ENCODE measurements around the gene SLC7A5. TPM values are rescaled to one million over a fixed set of nuclear protein-coding genes. Genes with fewer than 3 reads are reported as not detected.
A peak's percentile ranks its signal among the peaks of the same experiment; 100 is the strongest.

SLC7A5 gene
- total and polyA plus RNA-seq, 2 of the 13 experiments (the other 11 are each of a cell fraction or from before 2014, with no cell fraction given) = 79.6 to 155 TPM

- 0 out of 2 replicates have a peak, but pooled peaks have one; percentile 13 for TF ChIP-seq ZNF280D (CRISPR knock-in tag; IDR thresholded peaks at IDR 0.05)
- TF ChIP-seq ZNF225 (CRISPR knock-in tag; IDR thresholded peaks at IDR 0.05) = no peak
- TF ChIP-seq KLF11 (CRISPR knock-in tag; IDR thresholded peaks at IDR 0.05) = 0 out of 2 replicates have a peak, but pooled peaks have one; percentile 74
- no peak for TF ChIP-seq SIX1 (CRISPR knock-in tag; IDR thresholded peaks at IDR 0.05; ENCODE audit: borderline replicate concordance)
- no peak for TF ChIP-seq SAFB2 (CRISPR knock-in tag; IDR thresholded peaks at IDR 0.05; ENCODE audit: borderline replicate concordance, low read depth)
- 0 out of 2 replicates have a peak, but pooled peaks have one; percentile 16 for TF ChIP-seq ZNF546 (CRISPR knock-in tag; conservative IDR thresholded peaks at IDR 0.05)
- no peak for TF ChIP-seq ZNF33B (CRISPR knock-in tag; IDR thresholded peaks at IDR 0.05)
- TF ChIP-seq MBD4 (IDR thresholded peaks at IDR 0.05; ENCODE audit: borderline replicate concordance, low read length) = no peak
- TF ChIP-seq NCOR1 (IDR thresholded peaks at IDR 0.05; ENCODE audit: borderline replicate concordance, low read length) = no peak
- no peak for TF ChIP-seq ZNF20 (CRISPR knock-in tag; IDR thresholded peaks at IDR 0.05)
- peak; percentile 62; the same call in 1 of the 2 replicates for TF ChIP-seq HDAC2 (CRISPR knock-in tag; IDR thresholded peaks at IDR 0.05)
- TF ChIP-seq RBM39 (IDR thresholded peaks at IDR 0.05; ENCODE audit: low read depth, low read length, poor library complexity, severe bottlenecking) = no peak
- TF ChIP-seq ZNF281 (CRISPR knock-in tag; IDR thresholded peaks at IDR 0.05; ENCODE audit: borderline replicate concordance) = no peak
- TF ChIP-seq ZNF737 (CRISPR knock-in tag; IDR thresholded peaks at IDR 0.05; ENCODE audit: borderline replicate concordance) = no peak
- no peak for TF ChIP-seq DBP (CRISPR knock-in tag; IDR thresholded peaks at IDR 0.05; ENCODE audit: not compliant biosample characterization)
- TF ChIP-seq CREBL2 (CRISPR knock-in tag; IDR thresholded peaks at IDR 0.05; ENCODE audit: borderline replicate concordance) = no peak
- TF ChIP-seq ZNF160 (CRISPR knock-in tag; IDR thresholded peaks at IDR 0.05) = peak; percentile 62; the same call in 1 of the 2 replicates
- no peak for TF ChIP-seq ARID2 (CRISPR knock-in tag; IDR thresholded peaks at IDR 0.05; ENCODE audit: borderline replicate concordance)
- TF ChIP-seq GATA4 (IDR thresholded peaks at IDR 0.05; ENCODE audit: borderline replicate concordance, low read depth) = no peak
- TF ChIP-seq ZFP1 (CRISPR knock-in tag; IDR thresholded peaks at IDR 0.05) = no peak
- TF ChIP-seq ZNF17 (CRISPR knock-in tag; IDR thresholded peaks at IDR 0.05) = no peak
- peak; percentile 63 for TF ChIP-seq CEBPG (CRISPR knock-in tag; IDR thresholded peaks at IDR 0.05)
- no peak for TF ChIP-seq ZNF883 (CRISPR knock-in tag; IDR thresholded peaks at IDR 0.05; ENCODE audit: not compliant biosample characterization)
- TF ChIP-seq ZNF317 (CRISPR knock-in tag; IDR thresholded peaks at IDR 0.05) = no peak
Measured at GRCh38 chr16:87815567-87815966, 53.7 kb downstream of the SLC7A5 start (continued).
